Ovary (tissue), 3 donors: ENCODE measurements around the gene DTWD1.

Experiments used
- CTCF ChIP-seq, 3 donors: fragments of 450-650 bp in 2 of 3; fragments of 200-600 bp in 1 of 3; IDR thresholded peaks; one replicate each; pipeline versions ENCODE4 v1.5.1 to v1.8.0; 2016 to 2022; ENCODE audit warnings: antibody characterized with exemption in 3 of 3, mild to moderate bottlenecking in 1 of 3
- POLR2A ChIP-seq: fragments of 450-650 bp; IDR thresholded peaks from one replicate; pipeline ENCODE4 v1.6.1; 2017; ENCODE audit warnings: antibody characterized with exemption, mild to moderate bottlenecking, moderate library complexity
- donor health status: DM: no; HTN: no; CAD: no.

GRCh38 chr15:49649987-49650386 lies 29.1 kb downstream of the DTWD1 start:
- TF ChIP-seq CTCF (IDR thresholded peaks at IDR 0.05) (no peak), POLR2A (no peak)
